ENCODE data around the gene PAK2. TPM values are rescaled to one million over a fixed set of nuclear protein-coding genes. Genes with fewer than 3 reads are reported as not detected.

Gene PAK2
- total and polyA plus RNA-seq, 9 of the 15 experiments (the other 6 are each of a cell fraction or from before 2014, with no cell fraction given) = 13.2 to 72.4 (median 35.7) TPM

DNA sequence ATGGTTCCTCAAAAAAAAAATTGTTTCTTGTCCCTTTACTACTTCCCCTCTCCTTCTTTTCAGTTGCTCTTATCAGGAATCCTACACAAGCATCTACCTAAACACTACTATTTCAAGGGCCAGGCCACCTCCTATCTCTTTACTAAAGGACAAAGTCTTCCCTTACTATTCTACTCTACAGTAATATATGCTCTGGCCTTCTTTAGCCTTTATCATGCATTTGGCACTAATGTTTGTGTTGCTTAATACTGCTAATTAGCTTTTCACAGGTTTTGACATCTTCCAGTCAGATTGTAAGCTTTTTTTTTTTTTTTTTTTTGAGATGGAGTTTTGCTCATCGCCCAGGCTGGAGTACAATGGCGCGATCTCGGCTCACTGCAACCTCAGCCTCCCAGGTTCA, 32.9 kb upstream of the PAK2 start (continued):
- TF ChIP-seq RCOR1 (IDR thresholded peaks at IDR 0.05; ENCODE audit: borderline replicate concordance in 1 of 2, low read depth in 2 of 2, low read length in 2 of 2) (no peak), ATF1 (CRISPR knock-in tag; IDR thresholded peaks at IDR 0.05) (no peak), ATF1 (tag; IDR thresholded peaks at IDR 0.05) (no peak), NFRKB (IDR thresholded peaks at IDR 0.05; ENCODE audit: low read depth) (no peak), GABPA (tag; conservative IDR thresholded peaks at IDR 0.05; ENCODE audit: low read depth) (no peak)
- TF ChIP-seq, protein P1, sequence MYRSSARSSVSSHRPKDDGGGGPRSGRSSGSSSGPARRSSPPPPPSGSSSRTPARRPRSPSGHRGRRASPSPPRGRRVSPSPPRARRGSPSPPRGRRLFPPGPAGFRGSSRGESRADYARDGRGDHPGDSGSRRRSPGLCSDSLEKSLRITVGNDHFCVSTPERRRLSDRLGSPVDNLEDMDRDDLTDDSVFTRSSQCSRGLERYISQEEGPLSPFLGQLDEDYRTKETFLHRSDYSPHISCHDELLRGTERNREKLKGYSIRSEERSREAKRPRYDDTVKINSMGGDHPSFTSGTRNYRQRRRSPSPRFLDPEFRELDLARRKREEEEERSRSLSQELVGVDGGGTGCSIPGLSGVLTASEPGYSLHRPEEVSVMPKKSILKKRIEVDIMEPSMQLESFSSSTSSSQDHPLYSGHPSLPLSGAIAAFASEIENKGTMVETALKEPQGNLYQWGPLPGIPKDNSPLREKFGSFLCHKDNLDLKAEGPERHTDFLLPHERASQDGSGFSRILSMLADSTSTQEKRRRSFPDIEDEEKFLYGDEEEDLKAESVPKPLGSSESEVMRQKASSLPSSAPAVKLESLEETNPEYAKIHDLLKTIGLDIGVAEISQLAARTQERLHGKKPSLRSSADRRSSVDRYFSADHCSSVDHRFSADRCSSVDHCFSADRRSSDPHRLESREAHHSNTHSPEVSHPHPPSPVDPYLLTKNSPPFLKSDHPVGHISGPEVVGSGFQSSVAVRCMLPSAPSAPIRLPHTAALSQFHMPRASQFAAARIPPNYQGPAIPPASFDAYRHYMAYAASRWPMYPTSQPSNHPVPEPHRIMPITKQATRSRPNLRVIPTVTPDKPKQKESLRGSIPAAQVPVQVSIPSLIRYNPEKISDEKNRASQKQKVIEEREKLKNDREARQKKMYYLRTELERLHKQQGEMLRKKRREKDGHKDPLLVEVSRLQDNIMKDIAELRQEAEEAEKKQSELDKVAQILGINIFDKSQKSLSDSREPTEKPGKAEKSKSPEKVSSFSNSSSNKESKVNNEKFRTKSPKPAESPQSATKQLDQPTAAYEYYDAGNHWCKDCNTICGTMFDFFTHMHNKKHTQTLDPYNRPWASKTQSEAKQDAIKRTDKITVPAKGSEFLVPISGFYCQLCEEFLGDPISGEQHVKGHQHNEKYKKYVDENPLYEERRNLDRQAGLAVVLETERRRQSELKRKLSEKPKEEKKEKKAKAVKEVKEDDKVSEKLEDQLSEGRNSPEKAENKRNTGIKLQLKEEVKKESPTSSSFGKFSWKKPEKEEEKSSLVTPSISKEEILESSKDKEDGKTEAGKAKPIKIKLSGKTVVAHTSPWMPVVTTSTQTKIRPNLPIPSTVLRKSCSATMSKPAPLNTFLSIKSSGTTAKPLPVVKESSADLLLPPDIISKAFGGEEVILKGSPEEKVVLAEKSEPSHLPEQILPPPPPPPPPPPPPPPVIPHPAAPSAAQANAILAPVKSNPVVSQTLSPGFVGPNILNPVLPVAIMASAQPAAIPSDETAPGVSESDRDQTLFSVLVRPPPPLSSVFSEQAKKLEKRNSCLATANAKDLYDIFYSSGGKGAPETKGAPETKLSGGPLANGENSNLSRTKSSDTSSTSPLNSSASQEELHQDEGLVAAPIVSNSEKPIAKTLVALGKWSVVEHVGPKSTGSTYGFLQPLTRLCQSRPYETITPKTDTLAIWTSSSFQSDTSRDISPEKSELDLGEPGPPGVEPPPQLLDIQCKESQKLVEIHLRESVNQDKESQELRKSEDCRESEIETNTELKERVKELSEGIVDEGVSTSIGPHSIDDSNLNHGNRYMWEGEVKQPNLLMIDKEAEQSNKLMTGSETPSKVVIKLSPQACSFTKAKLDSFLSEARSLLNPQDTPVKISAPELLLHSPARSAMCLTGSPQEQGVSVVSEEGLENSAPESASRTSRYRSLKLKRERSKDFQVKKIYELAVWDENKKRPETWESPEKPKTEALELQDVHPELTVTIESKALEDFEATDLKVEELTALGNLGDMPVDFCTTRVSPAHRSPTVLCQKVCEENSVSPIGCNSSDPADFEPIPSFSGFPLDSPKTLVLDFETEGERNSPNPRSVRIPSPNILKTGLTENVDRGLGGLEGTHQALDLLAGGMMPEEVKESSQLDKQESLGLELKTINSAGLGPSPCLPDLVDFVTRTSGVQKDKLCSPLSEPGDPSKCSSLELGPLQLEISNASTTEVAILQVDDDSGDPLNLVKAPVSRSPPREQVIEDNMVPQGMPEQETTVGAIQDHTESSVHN (IDR thresholded peaks at IDR 0.05; ENCODE audit: borderline replicate concordance in 1 of 2, low read depth in 1 of 2) = no peak
